ENCODE data around the gene SOX1.

The SOX1 gene

GRCh38 chr13:112098699-112099098 lies 31.8 kb downstream of the SOX1 start:
- TF ChIP-seq TAF1 (IDR thresholded peaks at IDR 0.05; ENCODE audit: borderline replicate concordance, insufficient read depth, low read length) (no peak), FOXP2 (optimal IDR thresholded peaks at IDR 0.05; ENCODE audit: borderline replicate concordance, extremely low read depth, extremely low read length, insufficient read depth) (no peak), POLR2AphosphoS5 (IDR thresholded peaks at IDR 0.05; ENCODE audit: low read depth, low read length) (no peak), SIN3A (IDR thresholded peaks at IDR 0.05; ENCODE audit: borderline replicate concordance, insufficient read depth, low read length) (no peak), REST (IDR thresholded peaks at IDR 0.05; ENCODE audit: insufficient read depth in 1 of 2, low read depth in 2 of 2, low read length in 2 of 2) (no peak)

- TF ChIP-seq POLR2AphosphoS5 (IDR thresholded peaks at IDR 0.05; ENCODE audit: low read depth, low read length) (no peak), FOXP2 (optimal IDR thresholded peaks at IDR 0.05; ENCODE audit: borderline replicate concordance, extremely low read depth, extremely low read length, insufficient read depth) (no peak), TAF1 (IDR thresholded peaks at IDR 0.05; ENCODE audit: borderline replicate concordance, insufficient read depth, low read length) (no peak), REST (IDR thresholded peaks at IDR 0.05; ENCODE audit: insufficient read depth in 1 of 2, low read depth in 2 of 2, low read length in 2 of 2) (no peak), SIN3A (IDR thresholded peaks at IDR 0.05; ENCODE audit: borderline replicate concordance, insufficient read depth, low read length) (no peak)
These were observed 34.5 kb downstream of the SOX1 start for GRCh38 chr13:112101360-112101930.

- no peak for TF ChIP-seq TAF1 (IDR thresholded peaks at IDR 0.05; ENCODE audit: borderline replicate concordance, insufficient read depth, low read length)
These were observed 35.3 kb downstream of the SOX1 start for GRCh38 chr13:112102243-112102642.

- no peak for TF ChIP-seq TAF1 (IDR thresholded peaks at IDR 0.05; ENCODE audit: borderline replicate concordance, insufficient read depth, low read length)
- no peak for TF ChIP-seq POLR2AphosphoS5 (IDR thresholded peaks at IDR 0.05; ENCODE audit: low read depth, low read length)
- no peak for TF ChIP-seq REST (IDR thresholded peaks at IDR 0.05; ENCODE audit: insufficient read depth in 1 of 2, low read depth in 2 of 2, low read length in 2 of 2)
- TF ChIP-seq SIN3A (IDR thresholded peaks at IDR 0.05; ENCODE audit: borderline replicate concordance, insufficient read depth, low read length): no peak
- TF ChIP-seq FOXP2 (optimal IDR thresholded peaks at IDR 0.05; ENCODE audit: borderline replicate concordance, extremely low read depth, extremely low read length, insufficient read depth): no peak
These were observed 36.4 kb downstream of the SOX1 start for GRCh38 chr13:112103260-112103838.

- no peak for TF ChIP-seq FOXP2 (optimal IDR thresholded peaks at IDR 0.05; ENCODE audit: borderline replicate concordance, extremely low read depth, extremely low read length, insufficient read depth)
- TF ChIP-seq REST (IDR thresholded peaks at IDR 0.05; ENCODE audit: insufficient read depth in 1 of 2, low read depth in 2 of 2, low read length in 2 of 2): no peak
- TF ChIP-seq TAF1 (IDR thresholded peaks at IDR 0.05; ENCODE audit: borderline replicate concordance, insufficient read depth, low read length): no peak
- TF ChIP-seq POLR2AphosphoS5 (IDR thresholded peaks at IDR 0.05; ENCODE audit: low read depth, low read length): no peak
- TF ChIP-seq SIN3A (IDR thresholded peaks at IDR 0.05; ENCODE audit: borderline replicate concordance, insufficient read depth, low read length): no peak
These were observed 37.3 kb downstream of the SOX1 start for GRCh38 chr13:112103961-112104880.

Measured in PFSK-1 (cell line).